Aortic smooth muscle cell (primary cell): ENCODE measurements around the gene KCNMB3. TPM values are rescaled to one million over a fixed set of nuclear protein-coding genes. Genes with fewer than 3 reads are reported as not detected.

Experiments used
- total RNA-seq: library from RNA; depleted of rRNA; stranded (reverse); fragments of >200 nt; gene quantifications from 2 replicates; pipeline ENCODE4 v1.2.3, GENCODE V29; 2014

KCNMB3 gene, protein sequence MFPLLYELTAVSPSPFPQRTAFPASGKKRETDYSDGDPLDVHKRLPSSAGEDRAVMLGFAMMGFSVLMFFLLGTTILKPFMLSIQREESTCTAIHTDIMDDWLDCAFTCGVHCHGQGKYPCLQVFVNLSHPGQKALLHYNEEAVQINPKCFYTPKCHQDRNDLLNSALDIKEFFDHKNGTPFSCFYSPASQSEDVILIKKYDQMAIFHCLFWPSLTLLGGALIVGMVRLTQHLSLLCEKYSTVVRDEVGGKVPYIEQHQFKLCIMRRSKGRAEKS
- 0.92 and 1.8 TPM in 2 replicates for total RNA-seq

DNA sequence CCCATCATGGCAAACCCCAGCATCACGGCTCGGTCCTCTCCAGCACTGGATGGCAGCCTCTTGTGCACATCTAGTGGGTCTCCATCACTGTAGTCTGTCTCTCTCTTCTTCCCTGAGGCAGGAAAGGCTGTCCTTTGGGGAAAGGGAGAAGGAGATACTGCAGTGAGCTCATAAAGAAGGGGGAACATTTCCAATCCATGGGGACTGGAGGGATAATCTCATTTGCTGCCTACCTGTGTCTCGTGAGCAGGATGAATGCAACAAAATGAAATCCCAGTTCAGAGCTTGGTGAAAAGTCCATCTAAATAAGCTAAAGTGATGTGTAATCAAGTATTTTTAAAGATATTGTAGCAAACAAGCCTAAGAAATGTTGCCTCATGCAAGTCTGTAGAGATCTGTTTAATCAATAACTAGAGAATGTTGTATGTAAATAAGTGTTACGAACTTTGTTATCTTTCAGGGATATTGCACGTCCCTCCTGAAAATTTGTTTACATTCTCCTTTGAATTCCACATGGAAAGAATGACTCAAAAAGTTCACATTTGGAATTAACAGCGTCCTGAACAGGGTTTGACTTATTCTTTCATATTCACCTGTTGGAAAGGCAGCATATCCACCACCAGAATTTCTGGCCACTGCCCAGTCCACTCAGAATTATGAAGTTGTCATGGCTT lies at the start of gene KCNMB3:
TSS of gene KCNMB3 (minus strand) at position 312 of the 674 bp plus-strand sequence. CDS start at position 188, 124 bp downstream.

Other genes starting within 250 kb of the KCNMB3 start
- 22.2 and 29.7 TPM in 2 replicates for gene ZMAT3, start 179.3 kb downstream of the KCNMB3 start, total RNA-seq
- 23.6 and 29.8 TPM in 2 replicates for gene PIK3CA, start 102.8 kb downstream of the KCNMB3 start, total RNA-seq
- 32.9 and 36.6 TPM in 2 replicates for gene ZNF639, start 71.9 kb upstream of the KCNMB3 start, total RNA-seq
- gene MFN1, start 96.6 kb upstream of the KCNMB3 start, total RNA-seq, result 49.1 and 56.0 TPM in 2 replicates
- 57.2 and 71.6 TPM in 2 replicates for gene GNB4, start 200.4 kb upstream of the KCNMB3 start, total RNA-seq